ENCODE results near the gene HIP1.
"Not testable (repeated sequence)": the region's sequence is repeated elsewhere in the genome, so short reads cannot be mapped to it uniquely, and the experiment has no call there.

Gene HIP1

DNA sequence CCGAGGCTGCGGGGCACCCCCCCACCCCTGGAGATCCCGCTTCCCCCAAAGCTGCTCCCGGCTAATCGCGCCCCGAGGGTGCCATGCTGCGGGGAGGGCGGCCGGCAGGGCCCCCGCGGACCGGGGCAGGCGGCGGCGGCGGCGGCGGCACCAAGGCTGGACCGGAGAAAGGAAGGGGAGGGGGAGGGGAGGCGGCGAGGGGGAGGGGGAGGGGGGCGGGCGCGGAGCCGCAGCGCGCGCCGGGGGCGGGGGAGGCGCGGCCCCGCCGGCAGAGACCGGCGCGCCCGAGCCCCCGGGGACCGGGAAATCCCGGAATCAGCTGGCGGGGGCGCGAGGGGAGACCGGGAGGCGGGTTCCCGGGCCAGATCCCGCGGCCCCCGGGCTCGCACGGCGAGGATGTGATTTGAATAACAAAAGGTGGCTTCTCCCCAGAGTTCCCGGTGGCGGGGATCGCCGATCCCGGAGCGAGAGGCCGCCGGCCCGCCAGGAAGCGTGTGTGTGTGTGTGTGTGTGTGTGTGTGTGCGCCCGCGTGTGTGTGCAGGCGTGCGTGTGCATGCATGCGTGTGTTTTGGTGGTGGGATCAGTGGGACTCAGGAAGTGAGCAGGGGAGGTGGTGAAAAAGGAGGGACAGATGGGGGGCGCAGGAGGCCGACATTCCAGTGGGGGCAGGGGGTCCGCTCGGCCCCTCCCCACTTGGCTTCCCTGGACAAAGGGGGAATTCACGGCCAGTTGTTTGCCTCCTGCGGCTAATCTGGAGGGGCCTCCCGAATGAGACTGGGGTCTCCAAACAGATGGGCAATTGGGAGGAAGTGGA is 99.5 kb downstream of the HIP1 start:
- no peak for FAIRE-seq

DNA sequence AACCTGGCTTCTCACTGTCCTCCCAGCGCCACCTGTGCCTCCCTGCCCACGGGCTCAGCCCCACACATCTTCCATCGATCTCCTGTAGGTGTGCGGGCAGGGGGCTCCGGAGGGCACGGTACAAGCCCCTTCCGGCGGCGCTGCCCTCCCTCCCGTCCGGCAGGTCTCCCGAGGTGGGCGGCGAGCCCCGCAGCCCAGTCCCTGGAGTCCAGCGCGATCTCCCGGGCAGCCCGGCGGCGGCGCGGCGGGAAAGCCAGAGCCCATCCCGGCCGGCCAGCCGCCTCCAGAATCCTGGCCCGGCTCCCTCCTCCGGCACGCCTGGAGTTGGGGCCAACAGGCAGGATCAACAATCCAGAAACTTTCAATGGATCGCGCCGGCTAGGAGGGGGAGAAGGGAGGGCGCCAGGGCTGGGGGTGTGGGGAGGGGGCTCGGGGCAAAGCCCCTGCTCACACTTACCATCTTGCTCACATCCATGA is 100.1 kb downstream of the HIP1 start:
- FAIRE-seq: no peak

DNA sequence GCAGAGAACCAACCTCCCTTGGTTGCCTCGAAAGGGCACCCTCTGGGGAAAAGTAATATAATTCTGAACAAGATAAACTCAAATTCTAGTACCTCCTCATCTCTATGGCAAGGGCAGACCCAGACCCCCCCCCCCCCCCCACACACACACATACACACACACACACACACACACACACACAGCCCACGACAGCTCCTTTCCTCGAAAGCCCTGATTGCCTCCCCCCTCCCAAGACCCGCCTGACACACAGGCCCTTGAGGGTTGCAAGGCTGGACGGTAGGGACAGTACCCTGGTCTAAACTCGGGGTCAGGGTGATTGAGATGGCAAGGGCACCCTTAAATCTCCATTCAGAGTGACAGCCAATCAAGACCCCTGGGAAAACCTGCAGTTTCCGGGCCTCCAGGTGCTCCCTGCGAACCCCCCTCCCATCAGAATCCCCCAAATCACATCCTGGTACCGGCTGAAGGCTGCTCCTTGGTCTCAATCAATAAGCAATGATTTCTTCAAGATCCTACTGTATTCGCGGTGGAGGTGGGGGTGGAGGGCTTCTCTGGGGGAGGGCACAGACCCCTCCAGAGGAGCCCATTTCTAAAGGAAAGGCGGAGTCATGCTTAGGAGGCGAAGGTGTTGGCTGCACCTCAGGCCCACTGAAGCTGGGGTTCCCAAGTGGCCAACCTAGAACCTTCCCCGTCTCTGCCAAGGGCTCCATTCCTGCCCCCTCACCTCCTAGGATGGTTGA is 100.7 kb downstream of the HIP1 start:
- no peak for FAIRE-seq

DNA sequence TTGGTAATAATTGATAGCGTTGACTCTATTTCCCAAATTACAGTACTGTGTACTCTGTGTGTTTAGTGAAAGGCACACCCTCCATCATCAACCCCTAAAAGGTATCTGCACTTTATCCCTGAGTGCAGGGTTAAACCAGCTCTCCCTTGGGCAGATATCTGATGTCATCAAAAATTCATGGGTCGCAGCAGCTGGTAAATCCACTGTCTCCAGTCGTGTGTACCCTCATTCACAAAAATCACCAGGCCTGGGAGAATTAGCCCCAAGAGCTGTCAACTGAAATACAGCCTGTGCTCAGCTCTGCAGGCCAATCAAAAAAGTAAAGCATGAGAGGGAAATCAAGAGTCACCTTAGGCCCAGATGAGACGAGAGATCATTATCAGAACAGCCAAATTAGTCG is 103.7 kb downstream of the HIP1 start:
- no peak for FAIRE-seq

DNA sequence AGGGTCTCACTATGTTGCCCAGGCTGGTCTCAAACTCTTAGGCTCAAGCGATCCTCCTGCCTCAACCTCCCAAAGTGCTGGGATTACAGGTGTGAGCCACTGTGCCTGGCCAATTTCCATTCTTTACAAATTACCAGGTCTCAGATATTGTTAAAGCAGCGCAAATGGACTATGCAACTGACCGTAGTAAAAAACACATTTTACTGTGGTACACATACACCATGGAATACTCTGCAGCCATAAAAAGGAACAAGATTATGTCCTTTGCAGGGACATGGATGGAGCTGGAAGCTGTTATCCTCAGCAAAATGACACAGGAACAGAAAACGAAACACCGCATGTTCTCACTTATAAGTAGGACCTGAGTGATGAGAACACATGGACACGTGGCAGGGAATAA is 106.2 kb downstream of the HIP1 start:
- not testable (repeated sequence) for FAIRE-seq

DNA sequence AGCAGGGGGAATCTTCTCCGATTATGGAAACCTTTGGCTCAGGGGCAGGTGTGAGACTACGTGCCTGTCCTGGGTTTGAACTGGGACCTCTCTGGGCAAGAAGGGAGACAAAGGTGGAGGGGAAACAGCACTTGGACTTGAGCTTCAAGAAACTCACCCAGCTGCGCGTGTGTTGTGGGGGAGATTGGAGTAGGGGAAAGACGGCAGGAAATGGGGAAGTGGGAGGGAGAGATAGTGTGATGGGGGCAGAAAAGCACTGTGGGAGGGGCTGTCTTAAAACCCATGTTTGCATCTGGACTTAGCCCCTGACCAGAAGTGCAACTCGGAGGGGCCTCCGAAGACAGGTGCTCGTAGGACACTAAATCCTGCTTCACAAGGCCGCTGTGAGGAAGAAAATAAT is 107.0 kb downstream of the HIP1 start:
- no peak for FAIRE-seq

DNA sequence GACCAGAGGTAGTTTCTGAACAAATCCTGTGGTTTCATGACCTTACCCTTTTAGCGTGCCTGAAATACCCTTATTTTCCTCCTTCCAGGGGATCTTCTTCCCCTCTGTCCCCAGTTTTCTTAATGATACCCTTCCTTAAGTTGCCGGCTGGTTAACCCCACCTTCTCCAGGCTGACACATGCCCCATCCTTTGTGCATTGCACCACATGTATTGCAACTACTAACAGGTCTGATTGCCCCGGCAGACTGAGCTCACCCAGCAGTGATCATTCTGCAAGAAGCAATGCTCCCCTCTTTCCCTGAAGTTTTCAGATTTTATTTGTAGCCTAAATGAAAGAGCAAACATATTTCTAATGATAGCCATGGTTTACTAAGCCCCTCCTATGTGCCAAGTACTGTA is 108.2 kb downstream of the HIP1 start:
- FAIRE-seq: no peak

DNA sequence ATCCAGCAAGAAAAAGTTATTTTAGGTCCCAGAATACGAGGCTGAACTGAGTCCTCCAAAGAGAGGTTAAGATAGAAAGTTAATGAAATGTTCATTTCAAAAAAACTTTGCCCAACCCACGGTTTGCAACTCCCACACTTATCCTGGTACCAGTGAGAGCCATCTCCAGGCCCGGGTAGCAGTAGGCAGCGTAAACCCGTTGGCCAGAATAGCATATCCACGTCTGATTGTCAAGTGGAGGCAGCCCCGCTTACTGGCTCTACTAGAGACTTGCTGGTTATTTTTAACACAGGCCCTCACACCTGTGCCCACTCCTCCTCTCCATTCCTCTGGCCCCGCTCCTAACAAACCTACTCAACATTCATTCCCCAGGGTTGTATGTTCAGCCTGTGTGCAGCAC is 109.7 kb downstream of the HIP1 start:
- no peak for FAIRE-seq

DNA sequence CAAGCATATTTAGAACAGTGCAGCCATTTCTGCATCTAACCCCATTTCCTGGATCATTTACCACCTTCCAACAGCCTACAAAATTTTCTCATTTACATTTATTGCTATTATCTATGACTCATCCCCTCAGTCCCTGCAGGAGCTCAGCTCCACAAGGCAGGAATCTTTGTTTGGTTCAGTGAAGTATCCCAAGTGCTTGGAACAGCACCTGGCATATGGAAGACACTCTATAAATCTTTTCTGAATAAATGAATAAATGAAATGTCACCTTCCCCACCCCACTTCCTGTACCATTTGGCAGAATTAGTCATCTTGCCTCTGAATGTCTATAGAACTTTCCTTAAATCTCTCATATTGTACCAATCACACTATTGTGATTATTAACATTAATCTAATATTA is 110.7 kb downstream of the HIP1 start:
- FAIRE-seq: no peak

DNA sequence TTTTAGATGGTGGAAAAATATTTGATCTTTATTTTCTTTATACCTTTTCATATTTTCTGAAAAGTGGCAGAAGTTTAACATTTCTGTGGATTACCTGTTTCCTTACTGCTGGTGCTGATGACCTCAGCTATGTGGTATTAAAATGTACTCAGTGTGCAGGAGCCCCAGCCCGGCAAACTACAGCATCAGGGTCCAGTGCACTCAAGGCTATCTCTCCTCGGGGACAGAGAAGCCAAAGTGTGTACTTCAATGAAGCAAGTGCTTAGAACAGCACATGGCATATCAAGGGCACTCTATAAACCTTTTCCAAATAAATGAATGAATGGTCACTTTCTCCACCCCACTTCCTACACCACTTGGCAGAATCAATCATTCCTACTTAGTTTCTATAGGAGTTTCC is 111.8 kb downstream of the HIP1 start:
- FAIRE-seq: no peak

DNA sequence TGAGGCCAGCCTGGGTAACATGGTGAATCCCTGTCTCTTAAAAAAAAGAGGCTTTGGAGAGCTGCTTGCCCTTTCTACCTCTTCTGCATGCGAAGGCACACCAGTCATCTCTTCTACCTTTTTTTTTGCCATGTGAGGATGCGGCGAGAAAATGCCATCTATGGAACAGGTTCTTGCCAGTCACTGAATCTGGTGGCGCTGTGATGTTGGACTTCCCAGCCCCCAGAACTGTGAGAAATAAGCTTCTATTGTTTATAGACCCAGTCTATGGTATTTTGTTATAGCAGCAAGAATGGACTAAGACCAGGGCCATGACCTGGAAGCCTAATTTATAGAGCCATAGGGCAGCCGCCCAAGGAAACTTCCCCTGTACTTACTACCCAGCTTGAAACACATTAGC is 112.9 kb downstream of the HIP1 start:
- no peak for FAIRE-seq

DNA sequence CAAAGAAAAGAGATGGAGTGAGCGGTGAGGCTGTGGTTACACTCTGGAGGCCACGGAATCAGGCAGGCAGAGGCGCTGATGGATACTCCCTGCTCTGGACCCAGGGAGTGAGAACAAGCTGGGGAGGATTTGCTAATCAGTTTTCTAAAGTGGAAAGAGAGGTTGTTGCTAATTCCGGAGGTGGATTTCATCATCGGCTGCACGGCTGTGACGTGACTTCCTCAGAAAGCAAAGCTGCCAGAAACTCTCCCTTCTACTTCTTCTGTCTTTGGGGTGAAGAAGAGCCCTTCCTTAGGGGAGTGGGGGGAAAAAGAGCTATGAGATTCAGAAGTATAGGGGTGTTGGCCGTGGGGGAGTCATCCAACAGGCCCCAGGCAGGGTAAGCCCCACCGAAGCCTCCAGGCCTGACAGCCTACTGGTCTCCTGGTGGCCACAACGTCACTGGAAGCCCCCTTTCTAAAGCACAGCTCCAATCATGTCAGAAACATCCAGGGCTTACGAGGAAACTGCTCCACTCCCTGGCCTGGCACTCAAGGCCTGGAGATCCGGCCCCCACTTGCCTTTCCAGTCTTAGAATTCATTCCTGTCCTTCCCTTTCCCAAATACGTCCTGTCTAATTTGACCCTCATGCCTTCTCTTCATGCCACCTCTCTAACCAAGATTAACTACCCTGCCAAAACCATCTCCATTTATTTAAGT is 114.5 kb downstream of the HIP1 start:
- FAIRE-seq: no peak

DNA sequence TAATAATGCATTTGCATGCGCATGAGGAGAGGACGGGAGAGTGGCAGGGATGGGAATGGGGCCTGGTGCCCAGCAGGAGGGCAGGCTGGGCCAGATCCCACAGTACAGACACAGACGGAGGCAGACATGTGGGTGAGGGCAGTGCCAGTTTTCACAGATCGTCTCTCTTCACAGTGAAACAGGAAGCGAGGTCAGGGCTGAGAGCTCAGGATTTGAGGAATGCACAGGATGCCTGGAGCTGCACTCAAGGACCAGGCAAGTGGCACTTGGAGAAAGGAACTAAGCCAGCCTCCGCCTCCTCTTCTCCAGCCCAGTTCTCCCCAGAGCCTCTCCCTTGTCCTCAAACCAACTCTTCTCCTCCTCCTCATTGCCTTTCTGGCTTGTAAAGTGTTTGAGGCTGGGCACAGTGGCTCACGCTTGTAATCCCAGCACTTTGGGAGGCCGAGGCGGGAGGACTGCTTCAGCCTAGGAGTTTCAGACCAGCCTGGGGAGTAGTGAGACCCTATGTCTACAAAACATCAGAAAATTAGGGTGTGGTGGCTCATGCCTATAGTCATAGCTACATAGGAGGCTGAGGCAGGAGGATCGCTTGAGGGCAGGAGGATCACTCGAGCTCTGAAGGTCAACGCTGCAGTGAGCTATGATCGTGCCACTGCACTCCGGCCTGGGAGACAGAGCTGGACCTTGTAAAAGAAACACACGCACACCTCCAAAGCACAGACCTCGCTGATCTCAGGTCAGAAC is 115.2 kb downstream of the HIP1 start:
- no peak for FAIRE-seq

DNA sequence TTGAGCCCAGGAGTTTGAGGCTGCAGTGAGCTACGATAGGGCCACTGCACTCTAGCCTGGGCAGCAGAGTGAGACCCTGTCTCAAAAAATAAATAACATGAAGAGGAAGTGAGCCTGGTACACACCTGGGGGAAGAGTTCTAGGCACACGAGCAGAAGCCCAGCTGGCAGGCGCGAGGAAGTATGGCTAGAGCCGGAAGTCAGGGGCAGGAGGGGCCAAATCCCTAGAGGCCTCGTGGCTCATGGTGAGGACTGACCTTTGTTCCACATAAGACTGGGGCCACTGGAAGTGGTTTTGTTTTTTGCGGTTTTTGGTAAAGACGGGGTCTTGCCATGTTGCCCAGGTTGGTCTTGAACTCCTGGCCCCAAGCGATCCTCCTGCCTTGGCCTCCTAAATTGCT is 117.6 kb downstream of the HIP1 start:
- no peak for FAIRE-seq

DNA sequence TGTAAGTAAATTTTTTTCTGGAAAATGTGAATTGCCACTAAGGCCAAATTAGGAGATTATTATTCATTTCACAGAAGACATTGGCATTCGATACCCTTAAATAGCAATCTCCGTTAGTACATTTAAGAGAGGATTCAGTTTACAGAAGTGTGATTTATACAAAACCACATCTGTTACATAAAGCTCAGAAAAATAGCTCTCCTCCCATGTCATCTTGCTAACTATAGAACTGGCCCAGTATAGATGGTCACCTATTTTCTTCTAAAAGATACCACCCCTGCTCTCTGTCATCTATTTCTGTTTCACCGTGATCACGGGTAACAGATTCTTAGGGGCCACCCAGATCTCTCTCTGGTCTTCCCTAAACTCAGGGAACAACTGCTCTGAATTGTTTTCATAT is 119.1 kb downstream of the HIP1 start:
- no peak for FAIRE-seq

DNA sequence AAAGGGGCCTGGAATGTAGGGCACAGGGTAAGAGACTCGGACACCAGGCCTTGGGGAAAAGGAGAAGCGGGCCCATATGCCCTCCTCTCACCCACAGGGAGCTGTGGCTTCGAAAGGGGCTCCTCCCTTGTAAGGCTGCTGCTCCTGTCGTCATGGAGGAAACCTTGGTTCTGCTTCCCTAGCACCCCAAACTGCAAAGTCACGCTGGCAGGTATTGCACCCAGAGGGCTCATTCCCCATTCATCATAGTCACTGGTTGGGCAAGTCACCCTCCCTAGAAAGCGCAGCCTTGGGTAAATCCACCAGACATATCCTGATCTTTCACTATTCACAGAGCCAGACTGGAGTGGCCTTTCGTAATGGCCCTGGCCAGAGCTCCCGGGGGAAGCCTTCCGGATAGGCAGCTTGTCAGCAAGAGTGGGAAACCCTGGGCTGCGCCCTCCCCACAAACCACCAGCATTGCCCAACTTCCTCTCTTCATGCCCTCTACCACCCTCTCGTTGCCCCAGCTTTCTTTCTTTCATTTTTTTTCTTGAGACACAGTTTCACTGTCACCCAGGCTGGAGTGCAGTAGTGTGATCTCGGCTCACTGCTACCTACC is 121.0 kb downstream of the HIP1 start:
- FAIRE-seq: no peak

DNA sequence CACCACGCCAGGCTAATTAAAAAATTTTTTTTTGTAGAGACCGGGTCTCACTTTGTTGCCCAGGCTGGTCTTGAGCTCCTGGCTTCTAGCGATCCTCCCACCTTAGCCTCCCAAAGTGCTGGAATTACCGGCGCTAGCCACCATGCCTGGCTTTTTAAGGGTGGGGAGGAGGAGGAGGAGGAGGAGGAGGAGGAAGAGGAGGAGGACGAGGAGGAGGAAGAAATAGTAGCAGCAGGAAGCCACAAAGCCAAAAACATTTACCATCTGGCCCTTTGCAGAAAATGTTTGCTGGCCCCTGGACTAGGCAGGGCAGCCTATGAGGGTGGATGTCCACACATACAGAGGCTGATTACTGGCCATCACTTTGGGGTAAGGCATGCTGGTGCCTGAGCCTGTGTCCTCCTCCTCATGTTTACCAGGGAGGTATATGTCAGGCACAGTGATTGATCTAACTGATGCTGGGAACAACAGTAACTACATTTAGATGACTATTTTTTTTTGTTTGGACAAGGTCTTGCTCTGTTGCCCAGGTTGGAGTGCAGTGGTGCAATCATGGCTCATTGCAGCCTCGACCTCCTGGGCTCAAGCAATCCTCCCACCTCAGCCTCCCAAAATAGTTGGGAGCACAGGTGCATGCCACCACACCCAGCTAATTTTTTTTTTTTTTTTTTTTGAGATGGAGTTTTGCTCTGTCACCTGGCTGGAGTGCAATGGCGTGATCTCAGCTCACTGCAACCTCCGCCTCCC is 122.1 kb downstream of the HIP1 start:
- FAIRE-seq: no peak

DNA sequence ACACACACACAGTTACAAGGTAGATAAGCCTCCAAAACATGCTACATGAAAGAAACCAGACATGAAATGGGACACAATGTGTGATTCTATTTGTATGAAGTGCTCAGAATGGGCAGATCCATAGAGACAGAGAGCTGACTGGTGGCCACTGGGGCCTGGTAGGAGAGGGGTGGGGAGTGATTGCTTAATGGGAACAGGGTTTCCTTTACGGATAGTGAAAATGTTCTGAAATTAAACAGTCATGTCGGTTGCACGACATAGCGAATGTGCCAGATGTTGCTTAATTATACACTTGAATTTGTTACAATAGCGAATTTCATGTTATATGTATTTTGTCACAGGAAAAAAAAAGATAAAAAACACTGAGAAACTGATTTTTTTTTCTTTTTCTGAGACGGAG is 124.3 kb downstream of the HIP1 start:
- FAIRE-seq: no peak

DNA sequence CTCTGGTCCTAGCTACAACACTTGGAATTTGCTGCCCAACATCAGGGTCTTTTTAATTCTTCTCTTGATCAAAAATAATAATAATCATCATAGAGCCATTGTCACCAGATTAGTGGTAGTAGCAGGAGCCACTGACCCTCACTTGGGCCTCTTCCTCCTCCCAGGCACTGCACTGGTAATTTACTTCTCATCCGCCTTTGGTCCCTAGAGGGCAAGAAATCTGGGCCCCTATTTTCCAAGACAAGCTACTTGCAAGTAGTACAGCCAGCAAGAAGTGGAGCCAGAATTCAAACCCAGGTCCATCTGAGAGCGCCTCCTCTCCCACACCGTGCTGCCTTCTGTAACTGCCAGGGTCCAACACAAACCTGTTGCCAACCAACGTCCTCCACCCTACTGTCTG is 125.4 kb downstream of the HIP1 start:
- no peak for FAIRE-seq

DNA sequence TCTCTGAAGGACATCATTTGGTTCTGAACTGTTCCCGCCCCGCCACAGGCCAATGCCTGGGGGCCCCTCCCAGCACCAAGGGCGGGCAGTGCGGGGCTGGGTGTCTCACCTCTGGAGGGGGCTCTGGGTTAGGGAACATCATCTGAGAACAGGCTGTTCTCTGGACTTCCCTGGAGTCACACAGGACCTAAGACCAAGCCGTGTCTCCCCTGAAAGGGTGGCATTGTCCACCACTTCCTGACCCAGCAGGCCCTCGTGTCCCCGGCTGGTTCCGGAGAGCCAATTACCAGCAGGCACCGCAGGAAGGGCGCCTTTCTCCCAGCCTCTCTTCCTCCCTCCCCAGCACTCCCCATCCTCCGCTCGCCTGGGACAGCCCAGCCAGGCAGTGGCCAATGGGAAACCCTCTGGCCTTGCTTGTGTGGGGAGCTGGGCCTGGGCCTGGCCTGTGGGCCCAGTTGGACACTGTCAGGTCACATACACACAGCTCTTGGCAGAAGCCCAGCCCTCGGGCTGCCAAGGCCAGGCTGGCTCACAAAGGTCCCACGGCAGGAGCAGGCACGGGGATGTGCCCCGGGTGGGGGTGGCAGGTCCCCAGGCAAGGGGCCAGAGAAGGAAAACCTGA is 127.1 kb downstream of the HIP1 start:
- no peak for FAIRE-seq

DNA sequence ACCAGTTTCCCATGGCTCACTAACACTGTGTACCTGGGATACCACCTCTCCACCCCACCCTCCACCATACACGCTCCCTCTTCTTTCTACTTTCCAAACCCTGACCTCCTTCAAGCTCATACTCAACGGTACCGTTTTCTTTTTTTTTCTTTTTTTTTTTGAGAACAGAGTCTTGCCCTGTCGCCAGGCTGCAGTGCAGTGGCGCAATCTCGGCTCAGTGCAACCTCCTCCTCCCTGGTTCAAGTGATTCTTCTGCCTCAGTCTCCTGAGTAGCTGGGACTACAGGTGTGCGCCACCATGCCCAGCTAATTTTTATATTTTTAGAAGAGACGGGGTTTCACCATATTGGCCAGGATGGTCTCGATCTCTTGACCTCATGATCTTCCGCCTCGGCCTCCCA is 129.3 kb downstream of the HIP1 start:
- not testable (repeated sequence) for FAIRE-seq

Measured in TTC549 (cell line).